GM10266 (cell line): Measurements from ENCODE around the gene EPC2.
A peak's percentile ranks its signal among the peaks of the same experiment; 100 is the strongest.

ENCODE experiments used
- DNase-seq: peaks from one replicate; pipeline ENCODE4 v3.0.0; 2012; ENCODE audit errors: extremely low spot score
- TF ChIP-seq, protein P1 (sequence below): IDR thresholded peaks from 2 replicates; pipeline ENCODE4 v1.5.1; 2012; ENCODE audit warnings: mild to moderate bottlenecking, low read depth; ENCODE audit not compliant: control insufficient read depth, insufficient read depth; ENCODE audit errors: missing control alignments

The EPC2 gene, protein sequence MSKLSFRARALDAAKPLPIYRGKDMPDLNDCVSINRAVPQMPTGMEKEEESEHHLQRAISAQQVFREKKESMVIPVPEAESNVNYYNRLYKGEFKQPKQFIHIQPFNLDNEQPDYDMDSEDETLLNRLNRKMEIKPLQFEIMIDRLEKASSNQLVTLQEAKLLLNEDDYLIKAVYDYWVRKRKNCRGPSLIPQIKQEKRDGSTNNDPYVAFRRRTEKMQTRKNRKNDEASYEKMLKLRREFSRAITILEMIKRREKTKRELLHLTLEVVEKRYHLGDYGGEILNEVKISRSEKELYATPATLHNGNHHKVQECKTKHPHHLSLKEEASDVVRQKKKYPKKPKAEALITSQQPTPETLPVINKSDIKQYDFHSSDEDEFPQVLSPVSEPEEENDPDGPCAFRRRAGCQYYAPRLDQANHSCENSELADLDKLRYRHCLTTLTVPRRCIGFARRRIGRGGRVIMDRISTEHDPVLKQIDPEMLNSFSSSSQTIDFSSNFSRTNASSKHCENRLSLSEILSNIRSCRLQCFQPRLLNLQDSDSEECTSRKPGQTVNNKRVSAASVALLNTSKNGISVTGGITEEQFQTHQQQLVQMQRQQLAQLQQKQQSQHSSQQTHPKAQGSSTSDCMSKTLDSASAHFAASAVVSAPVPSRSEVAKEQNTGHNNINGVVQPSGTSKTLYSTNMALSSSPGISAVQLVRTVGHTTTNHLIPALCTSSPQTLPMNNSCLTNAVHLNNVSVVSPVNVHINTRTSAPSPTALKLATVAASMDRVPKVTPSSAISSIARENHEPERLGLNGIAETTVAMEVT

DNA sequence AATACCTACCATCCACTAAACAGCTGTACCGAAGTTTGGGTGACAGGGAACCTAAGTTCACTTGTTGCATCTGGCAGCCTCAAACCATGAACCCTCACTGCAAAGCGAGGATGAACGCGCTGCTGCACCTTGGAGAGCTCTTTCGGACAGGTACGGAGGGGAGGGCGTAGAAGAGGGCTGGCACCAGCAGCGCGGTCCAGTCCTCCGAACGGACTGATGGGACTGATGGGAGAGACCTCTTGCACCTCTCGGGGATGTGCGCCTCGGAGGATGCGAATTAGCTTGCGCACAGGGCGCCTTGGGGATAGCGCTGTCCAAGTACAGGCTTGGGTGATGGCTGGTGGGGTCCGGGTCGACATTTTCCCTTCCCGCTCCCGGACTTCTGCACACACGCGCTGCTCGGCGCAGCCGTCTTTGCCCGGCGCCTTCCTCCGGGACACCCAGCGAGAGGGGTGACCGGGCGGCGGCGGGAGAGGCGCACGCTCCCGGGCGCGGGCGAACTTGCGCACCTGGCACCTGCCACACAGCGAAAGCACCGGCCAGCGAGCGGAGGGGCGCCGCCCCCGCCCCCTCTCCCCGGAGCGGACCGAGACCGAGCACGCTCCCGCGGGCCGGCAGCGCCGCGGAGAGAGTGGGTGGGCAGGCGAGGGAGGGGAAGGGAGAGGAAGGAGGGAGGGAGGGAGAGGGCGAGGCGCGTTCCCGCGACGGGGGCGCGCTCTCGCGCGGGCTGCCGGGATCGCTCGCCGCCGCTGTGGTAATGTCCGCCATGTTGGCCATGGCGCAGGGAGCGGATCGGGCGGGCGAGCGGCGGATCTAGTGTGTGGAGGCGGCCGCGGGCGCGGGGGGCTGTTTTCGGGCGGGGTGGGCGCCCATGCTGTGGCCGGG lies at the start of gene EPC2:
Gene EPC2 (plus strand): TSS at position 754 of the 885 bp plus-strand sequence. CDS start 267 bp downstream, outside the sequence.
- peak; percentile 85 for DNase-seq
- TF ChIP-seq, protein P1, sequence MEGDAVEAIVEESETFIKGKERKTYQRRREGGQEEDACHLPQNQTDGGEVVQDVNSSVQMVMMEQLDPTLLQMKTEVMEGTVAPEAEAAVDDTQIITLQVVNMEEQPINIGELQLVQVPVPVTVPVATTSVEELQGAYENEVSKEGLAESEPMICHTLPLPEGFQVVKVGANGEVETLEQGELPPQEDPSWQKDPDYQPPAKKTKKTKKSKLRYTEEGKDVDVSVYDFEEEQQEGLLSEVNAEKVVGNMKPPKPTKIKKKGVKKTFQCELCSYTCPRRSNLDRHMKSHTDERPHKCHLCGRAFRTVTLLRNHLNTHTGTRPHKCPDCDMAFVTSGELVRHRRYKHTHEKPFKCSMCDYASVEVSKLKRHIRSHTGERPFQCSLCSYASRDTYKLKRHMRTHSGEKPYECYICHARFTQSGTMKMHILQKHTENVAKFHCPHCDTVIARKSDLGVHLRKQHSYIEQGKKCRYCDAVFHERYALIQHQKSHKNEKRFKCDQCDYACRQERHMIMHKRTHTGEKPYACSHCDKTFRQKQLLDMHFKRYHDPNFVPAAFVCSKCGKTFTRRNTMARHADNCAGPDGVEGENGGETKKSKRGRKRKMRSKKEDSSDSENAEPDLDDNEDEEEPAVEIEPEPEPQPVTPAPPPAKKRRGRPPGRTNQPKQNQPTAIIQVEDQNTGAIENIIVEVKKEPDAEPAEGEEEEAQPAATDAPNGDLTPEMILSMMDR: no peak

DNA sequence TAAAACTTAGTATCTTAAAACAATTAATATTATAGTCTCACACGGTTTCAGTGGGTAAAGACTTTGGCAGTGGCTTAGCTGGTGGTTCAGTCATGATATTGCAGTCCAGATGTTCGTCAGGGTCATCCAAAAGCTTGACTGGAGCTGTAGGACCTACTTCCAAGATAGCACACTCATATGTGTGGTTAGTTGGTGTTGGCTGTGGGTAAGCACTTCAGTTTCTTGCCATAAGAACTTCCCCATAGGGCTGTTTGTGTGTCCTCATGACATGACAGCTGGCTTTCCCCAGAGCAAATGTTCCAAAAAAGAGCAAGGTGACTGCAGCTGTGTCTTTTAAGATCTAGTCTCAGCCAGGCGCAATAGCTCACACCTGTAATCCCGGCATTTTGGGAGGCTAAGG lies 48.5 kb upstream of the EPC2 start:
- no peak for DNase-seq
- TF ChIP-seq, protein P1: no peak

GRCh38 chr2:148599109-148599991 lies 45.2 kb upstream of the EPC2 start:
- DNase-seq: no peak
- TF ChIP-seq, protein P1: no peak

- TF ChIP-seq, protein P1: no peak
Measured at GRCh38 chr2:148602885-148603561, 41.5 kb upstream of the EPC2 start.

GRCh38 chr2:148603562-148603920 lies 41.0 kb upstream of the EPC2 start:
- peak; percentile 73 for DNase-seq
- TF ChIP-seq, protein P1: no peak

More at GRCh38 chr2:148602885-148603561, 41.5 kb upstream of the EPC2 start:
- no peak for DNase-seq

DNA sequence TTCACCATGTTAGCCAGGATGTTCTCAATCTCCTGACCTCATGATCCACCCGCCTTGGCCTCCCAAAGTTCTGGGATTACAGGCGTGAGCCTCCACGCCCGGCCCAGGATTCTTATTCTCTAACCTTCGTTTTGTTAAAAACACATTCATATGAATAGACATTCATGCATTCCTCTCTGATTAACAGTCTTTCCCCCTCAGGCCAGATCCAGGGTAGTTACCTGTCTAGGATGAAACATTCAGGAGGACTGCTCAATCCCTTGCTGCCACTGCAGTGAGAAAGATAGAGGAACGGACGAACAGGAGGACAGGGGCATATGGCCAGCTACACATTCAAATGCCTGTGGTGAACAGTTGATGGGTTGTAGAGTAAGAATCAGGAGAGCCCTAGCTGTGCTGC lies 39.6 kb upstream of the EPC2 start:
- no peak for DNase-seq
- TF ChIP-seq, protein P1: no peak
